Measurements from ENCODE around the gene HOXC11.
A peak's percentile ranks its signal among the peaks of the same experiment; 100 is the strongest.

The HOXC11 gene

GRCh38 chr12:53988541-53989226 lies 15.8 kb downstream of the HOXC11 start:
- no peaks in the 10 kb centered on the region for H3K36me3 Mint-ChIP-seq (ENCODE audit: low read depth)
- no peaks in the 10 kb centered on the region for H3K9me3 Mint-ChIP-seq
- H3K4me3 Mint-ChIP-seq: no peak overlapping the region
- no peak overlapping the region for H3K27ac Mint-ChIP-seq
- DNase-seq (no peak), ATAC-seq (no peak)
- H3K4me1 Mint-ChIP-seq: peaks cover 37% of the 10 kb centered on the region
- peaks cover 89% of the 10 kb centered on the region for H3K27me3 Mint-ChIP-seq

GRCh38 chr12:53989227-53990113 lies 16.5 kb downstream of the HOXC11 start:
- DNase-seq (no peak), ATAC-seq (no peak)
- Mint-ChIP-seq H3K27ac (no peak overlapping the region), H3K4me3 (no peak overlapping the region), H3K27me3 (peaks cover 92% of the 10 kb centered on the region), H3K4me1 (peaks cover 41% of the 10 kb centered on the region), H3K9me3 (no peaks in the 10 kb centered on the region), H3K36me3 (ENCODE audit: low read depth) (no peaks in the 10 kb centered on the region)

- H3K27me3 Mint-ChIP-seq: peaks cover 93% of the 10 kb centered on the region
- no peaks in the 10 kb centered on the region for H3K9me3 Mint-ChIP-seq
- no peaks in the 10 kb centered on the region for H3K36me3 Mint-ChIP-seq (ENCODE audit: low read depth)
- H3K27ac Mint-ChIP-seq: no peak overlapping the region
- no peak for DNase-seq
- ATAC-seq: no peak
- H3K4me1 Mint-ChIP-seq: peaks cover 42% of the 10 kb centered on the region
- H3K4me3 Mint-ChIP-seq: no peak overlapping the region
These were observed 17.6 kb downstream of the HOXC11 start for GRCh38 chr12:53990311-53991076.

GRCh38 chr12:53991077-53991460 lies 18.1 kb downstream of the HOXC11 start:
- no peaks in the 10 kb centered on the region for H3K9me3 Mint-ChIP-seq
- H3K27me3 Mint-ChIP-seq: peaks cover 93% of the 10 kb centered on the region
- peaks cover 43% of the 10 kb centered on the region for H3K4me1 Mint-ChIP-seq
- H3K4me3 Mint-ChIP-seq: no peak overlapping the region
- no peak for ATAC-seq
- no peak overlapping the region for H3K27ac Mint-ChIP-seq
- H3K36me3 Mint-ChIP-seq (ENCODE audit: low read depth): no peaks in the 10 kb centered on the region
- DNase-seq: no peak

- H3K4me1 Mint-ChIP-seq: peaks cover 49% of the 10 kb centered on the region
- ATAC-seq (peak; percentile 55), DNase-seq (no peak)
- no peaks in the 10 kb centered on the region for H3K36me3 Mint-ChIP-seq (ENCODE audit: low read depth)
- H3K4me3 Mint-ChIP-seq: no peak overlapping the region
- H3K27me3 Mint-ChIP-seq: peaks cover 94% of the 10 kb centered on the region
- no peaks in the 10 kb centered on the region for H3K9me3 Mint-ChIP-seq
- no peak overlapping the region for H3K27ac Mint-ChIP-seq
These were observed 19.5 kb downstream of the HOXC11 start for GRCh38 chr12:53992377-53992889.

GRCh38 chr12:53993162-53994008 lies 20.5 kb downstream of the HOXC11 start:
- Mint-ChIP-seq H3K36me3 (ENCODE audit: low read depth) (peaks cover 2% of the 10 kb centered on the region), H3K27me3 (peaks cover 94% of the 10 kb centered on the region), H3K4me3 (peak overlapping the region; percentile 25), H3K4me1 (peaks cover 52% of the 10 kb centered on the region), H3K27ac (no peak overlapping the region), H3K9me3 (no peaks in the 10 kb centered on the region)
- ATAC-seq (no peak), DNase-seq (no peak)

GRCh38 chr12:53994009-53994263 lies 21.0 kb downstream of the HOXC11 start:
- H3K27ac Mint-ChIP-seq: no peak overlapping the region
- peaks cover 95% of the 10 kb centered on the region for H3K27me3 Mint-ChIP-seq
- H3K9me3 Mint-ChIP-seq: no peaks in the 10 kb centered on the region
- peaks cover 51% of the 10 kb centered on the region for H3K4me1 Mint-ChIP-seq
- ATAC-seq (no peak), DNase-seq (no peak)
- peaks cover 2% of the 10 kb centered on the region for H3K36me3 Mint-ChIP-seq (ENCODE audit: low read depth)
- H3K4me3 Mint-ChIP-seq: no peak overlapping the region

GRCh38 chr12:53994264-53995001 lies 21.5 kb downstream of the HOXC11 start:
- Mint-ChIP-seq H3K9me3 (no peaks in the 10 kb centered on the region), H3K27ac (no peak overlapping the region), H3K36me3 (ENCODE audit: low read depth) (peaks cover 2% of the 10 kb centered on the region), H3K4me3 (peak overlapping the region; percentile 71), H3K4me1 (peaks cover 47% of the 10 kb centered on the region), H3K27me3 (peaks cover 95% of the 10 kb centered on the region)
- DNase-seq: no peak
- no peak for ATAC-seq

- Mint-ChIP-seq H3K4me1 (peaks cover 42% of the 10 kb centered on the region), H3K27me3 (peaks cover 93% of the 10 kb centered on the region), H3K36me3 (ENCODE audit: low read depth) (peaks cover 2% of the 10 kb centered on the region), H3K9me3 (no peaks in the 10 kb centered on the region), H3K4me3 (peak overlapping the region; percentile 71), H3K27ac (no peak overlapping the region)
- DNase-seq (no peak), ATAC-seq (no peak)
These were observed 22.1 kb downstream of the HOXC11 start for GRCh38 chr12:53995002-53995377.

- H3K27me3 Mint-ChIP-seq: peaks cover 92% of the 10 kb centered on the region
- H3K4me1 Mint-ChIP-seq: peaks cover 38% of the 10 kb centered on the region
- ATAC-seq (no peak), DNase-seq (no peak)
- no peak overlapping the region for H3K27ac Mint-ChIP-seq
- no peaks in the 10 kb centered on the region for H3K9me3 Mint-ChIP-seq
- H3K36me3 Mint-ChIP-seq (ENCODE audit: low read depth): peaks cover 2% of the 10 kb centered on the region
- peak overlapping the region; percentile 71 for H3K4me3 Mint-ChIP-seq
These were observed 22.7 kb downstream of the HOXC11 start for GRCh38 chr12:53995378-53996239.

GRCh38 chr12:53996240-53997203 lies 23.6 kb downstream of the HOXC11 start:
- peaks cover 2% of the 10 kb centered on the region for H3K36me3 Mint-ChIP-seq (ENCODE audit: low read depth)
- no peaks in the 10 kb centered on the region for H3K9me3 Mint-ChIP-seq
- DNase-seq: no peak
- H3K4me1 Mint-ChIP-seq: peaks cover 34% of the 10 kb centered on the region
- no peak overlapping the region for H3K27ac Mint-ChIP-seq
- peaks cover 94% of the 10 kb centered on the region for H3K27me3 Mint-ChIP-seq
- no peak for ATAC-seq
- H3K4me3 Mint-ChIP-seq: peak overlapping the region; percentile 71

Measured in activated naive CD8-positive, alpha-beta T cell treated with anti-CD3 and anti-CD28 coated beads, Interleukin-2, amount 50 U/mL, for 24 hours (primary cell).